HG02981 (cell line): ENCODE results near the gene UGT1A8.

Experiments used
- ATAC-seq: cut with Tn5 transposase; IDR thresholded peaks from one replicate; pipeline ENCODE4 v1.9.1; 2021; ENCODE audit warnings: mild to moderate bottlenecking, moderate library complexity; ENCODE audit not compliant: unreplicated experiment

The UGT1A8 gene

GRCh38 chr2:233760043-233760442 lies 142.6 kb downstream of the UGT1A8 start, which contains the start of gene UGT1A1:
Gene UGT1A1 (plus strand): TSS chr2:233760270. CDS start chr2:233760288, 18 bp downstream.
- no peak for ATAC-seq

GRCh38 chr2:233761040-233761769 lies 143.8 kb downstream of the UGT1A8 start:
- ATAC-seq, result no peak

- no peak for ATAC-seq
Observed at GRCh38 chr2:233764264-233764663, 146.8 kb downstream of the UGT1A8 start.

GRCh38 chr2:233764761-233765160 lies 147.3 kb downstream of the UGT1A8 start:
- ATAC-seq, result no peak

GRCh38 chr2:233766416-233766815 lies 149.0 kb downstream of the UGT1A8 start:
- ATAC-seq, result no peak

GRCh38 chr2:233768076-233768475 lies 150.6 kb downstream of the UGT1A8 start:
- ATAC-seq, result no peak

GRCh38 chr2:233769260-233769659 lies 151.8 kb downstream of the UGT1A8 start:
- ATAC-seq, result no peak

- no peak for ATAC-seq
Observed at GRCh38 chr2:233772153-233772552, 154.7 kb downstream of the UGT1A8 start.

GRCh38 chr2:233772583-233772982 lies 155.2 kb downstream of the UGT1A8 start:
- no peak for ATAC-seq

- no peak for ATAC-seq
Observed at GRCh38 chr2:233773854-233774253, 156.4 kb downstream of the UGT1A8 start.

GRCh38 chr2:233775414-233775813 lies 158.0 kb downstream of the UGT1A8 start:
- no peak for ATAC-seq

- ATAC-seq, result no peak
Observed at GRCh38 chr2:233778030-233778429, 160.6 kb downstream of the UGT1A8 start, which contains the start of gene MROH2A. Gene MROH2A (plus strand): TSS chr2:233778330. CDS start chr2:233779359, 1,029 bp downstream.

GRCh38 chr2:233779722-233780121 lies 162.3 kb downstream of the UGT1A8 start:
- ATAC-seq, result no peak

- ATAC-seq, result no peak
Observed at GRCh38 chr2:233780771-233781170, 163.3 kb downstream of the UGT1A8 start.

GRCh38 chr2:233789554-233789953 lies 172.1 kb downstream of the UGT1A8 start:
- no peak for ATAC-seq

GRCh38 chr2:233791151-233791882 lies 173.9 kb downstream of the UGT1A8 start:
- no peak for ATAC-seq

GRCh38 chr2:233791883-233792329 lies 174.5 kb downstream of the UGT1A8 start:
- no peak for ATAC-seq

GRCh38 chr2:233792720-233793119 lies 175.3 kb downstream of the UGT1A8 start:
- no peak for ATAC-seq

- no peak for ATAC-seq
Observed at GRCh38 chr2:233793465-233794127, 176.2 kb downstream of the UGT1A8 start.

GRCh38 chr2:233794128-233794658 lies 176.8 kb downstream of the UGT1A8 start:
- no peak for ATAC-seq

- ATAC-seq, result no peak
Observed at GRCh38 chr2:233795735-233796171, 178.3 kb downstream of the UGT1A8 start.
